HG03432 (cell line): Measurements from ENCODE around the gene WDFY3.

Experiments used
- ATAC-seq: cut with Tn5 transposase; IDR thresholded peaks from one replicate; pipeline ENCODE4 v1.9.1; 2021; ENCODE audit warnings: mild to moderate bottlenecking, moderate library complexity; ENCODE audit not compliant: unreplicated experiment

The WDFY3 gene

DNA sequence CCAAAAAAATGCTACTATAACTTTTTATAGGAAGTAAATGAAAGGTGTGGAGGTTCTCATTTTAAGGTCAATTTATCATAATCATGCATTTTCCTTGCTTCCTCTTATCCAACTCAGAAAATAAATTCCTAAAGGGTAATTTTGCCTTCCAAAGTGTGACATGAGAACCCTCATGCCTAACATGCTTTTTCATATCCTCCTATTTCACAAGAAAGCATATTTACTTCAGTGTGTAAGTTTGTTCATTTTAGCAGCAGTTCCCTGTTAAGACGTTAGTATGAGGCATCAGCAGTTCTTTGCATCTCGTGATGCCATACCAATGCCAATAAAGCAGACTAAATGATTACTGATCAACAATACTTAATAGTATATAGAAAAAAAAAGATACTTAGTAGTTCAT, 18.4 kb downstream of the WDFY3 start:
- no peak for ATAC-seq

DNA sequence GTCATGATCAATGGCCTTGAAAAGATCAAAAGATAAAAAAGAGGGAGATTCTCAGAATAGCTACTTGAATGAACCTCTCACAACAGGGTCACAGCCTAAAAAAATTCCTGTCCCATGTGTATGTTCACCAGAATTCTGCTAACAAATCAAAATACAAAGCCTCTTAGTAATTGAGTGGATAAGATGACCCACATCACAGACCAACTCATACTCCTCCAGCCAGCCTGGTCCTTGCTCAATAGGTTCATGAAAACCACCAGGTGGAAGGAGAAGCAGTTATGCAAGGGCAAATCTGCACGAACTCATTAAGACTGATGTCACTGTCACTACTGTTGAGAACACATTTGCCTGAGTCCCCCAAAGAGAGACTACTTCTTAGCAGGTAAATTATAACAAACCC, 21.5 kb downstream of the WDFY3 start:
- ATAC-seq, result no peak

DNA sequence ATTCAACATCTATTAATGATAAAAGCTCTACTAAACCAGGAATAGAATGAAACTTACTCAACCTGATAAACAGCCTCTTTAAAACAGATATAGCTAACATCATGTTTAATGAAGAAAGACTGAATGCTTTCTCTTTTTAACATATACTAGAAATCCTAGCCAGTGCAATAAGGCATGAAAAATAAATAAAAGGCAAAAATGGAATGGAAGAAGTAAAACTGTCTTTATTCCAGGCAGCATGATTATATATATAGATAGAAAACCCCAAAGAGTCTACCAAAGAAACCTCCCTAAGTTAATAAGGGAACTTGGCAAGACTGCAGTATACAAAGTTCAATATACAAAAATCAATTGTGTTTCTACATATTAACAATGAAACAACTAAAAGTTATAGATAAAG, 25.5 kb downstream of the WDFY3 start:
- ATAC-seq, result no peak

DNA sequence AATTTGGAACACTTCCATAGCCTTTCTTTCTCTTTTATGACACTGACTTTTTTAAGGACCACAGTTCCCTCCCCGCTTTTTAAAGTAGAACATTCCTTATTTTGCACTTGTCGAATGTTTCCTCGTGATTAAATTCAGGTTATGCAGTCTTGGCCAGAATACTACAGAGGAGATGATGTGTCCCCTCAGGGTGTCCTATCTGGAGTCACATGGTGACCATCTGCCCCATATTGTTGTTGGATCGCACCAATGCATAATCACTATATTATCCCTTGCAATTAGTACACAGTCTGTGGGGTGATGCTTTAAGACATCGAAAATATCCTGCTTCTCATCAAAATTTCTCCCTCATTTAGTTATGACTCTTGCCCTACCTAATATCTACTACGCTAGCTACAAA, 27.4 kb downstream of the WDFY3 start:
- no peak for ATAC-seq

DNA sequence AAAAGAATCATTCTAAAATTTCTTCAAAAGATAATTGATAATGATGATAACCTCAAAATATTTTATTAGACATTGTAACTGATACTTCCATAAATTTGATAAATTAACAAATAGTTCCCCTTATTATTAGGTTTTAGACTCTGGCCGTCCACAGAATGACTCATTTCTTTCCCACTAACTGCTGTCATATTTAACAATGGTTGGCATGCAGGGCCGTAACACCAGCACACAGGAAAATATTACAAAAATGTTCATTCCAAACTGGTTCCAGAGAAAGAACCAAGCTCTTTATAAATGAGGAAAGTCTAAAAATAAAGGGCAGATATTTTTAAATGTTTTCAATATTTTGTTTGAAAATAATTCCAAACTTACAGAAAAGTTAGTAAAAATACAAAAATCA, 28.2 kb downstream of the WDFY3 start:
- ATAC-seq, result no peak

DNA sequence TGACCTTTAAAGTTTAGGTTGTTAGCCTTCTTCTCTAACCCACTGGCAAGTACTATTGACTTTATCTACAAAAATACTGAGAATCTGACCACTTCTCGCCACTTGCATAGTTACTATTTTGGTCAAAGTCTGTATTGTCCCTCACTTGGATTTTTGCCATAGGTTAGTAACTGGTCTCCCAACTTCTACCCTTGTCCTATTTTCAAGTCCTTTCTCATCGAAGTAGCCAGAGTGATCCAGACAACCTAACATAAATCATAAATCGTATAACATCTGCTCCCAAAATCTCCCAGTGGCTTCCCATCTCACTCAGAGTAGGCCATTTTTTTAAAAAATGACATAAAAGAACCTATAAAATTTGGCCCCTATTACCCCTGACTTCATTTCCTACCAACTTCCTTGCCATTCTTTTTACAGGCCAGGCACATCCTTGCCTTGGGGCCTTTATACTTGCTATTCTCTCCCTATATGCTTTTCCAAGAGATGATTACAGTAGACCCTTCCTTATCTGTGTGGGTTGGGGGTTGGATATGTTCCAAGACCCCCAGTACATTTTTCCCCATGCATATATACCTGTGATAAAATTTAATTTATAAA, 29.0 kb downstream of the WDFY3 start:
- no peak for ATAC-seq

DNA sequence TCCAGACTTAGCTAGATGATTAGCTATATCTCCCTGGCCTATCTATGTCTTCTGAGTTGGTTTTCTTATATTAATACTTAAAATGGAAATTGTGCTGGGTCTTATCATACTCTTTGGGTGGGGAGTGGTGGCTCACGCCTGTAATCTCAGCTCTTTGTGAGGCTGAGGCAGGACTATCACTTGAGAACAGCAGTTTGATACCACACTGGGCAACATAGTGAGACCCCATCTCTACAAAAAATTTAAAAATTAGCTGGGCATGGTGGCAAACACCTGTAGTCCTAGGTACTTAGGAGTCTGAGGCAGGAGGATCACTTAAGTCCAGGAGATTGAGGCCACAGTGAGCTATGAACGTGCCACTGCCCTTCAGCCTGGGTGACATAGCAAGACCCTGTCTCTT, 30.4 kb downstream of the WDFY3 start:
- no peak for ATAC-seq

DNA sequence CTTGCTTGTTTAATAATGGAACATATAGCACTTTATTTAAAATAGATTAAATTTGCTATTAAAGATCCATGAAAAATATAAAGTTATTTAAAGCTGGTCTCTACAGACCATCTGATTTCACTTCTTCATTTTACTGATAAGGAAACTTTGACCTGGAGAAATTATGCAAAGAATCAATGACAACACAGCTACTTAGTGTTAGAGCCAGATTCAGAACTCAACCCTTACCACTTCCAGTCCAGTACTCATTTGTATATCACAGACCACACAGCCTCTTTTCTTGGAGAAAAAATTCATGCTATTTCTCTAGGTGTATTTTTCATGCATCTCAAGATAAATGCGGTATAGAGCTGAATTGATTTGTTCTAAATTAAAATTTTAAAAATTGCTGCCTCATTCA, 34.0 kb downstream of the WDFY3 start:
- no peak for ATAC-seq

DNA sequence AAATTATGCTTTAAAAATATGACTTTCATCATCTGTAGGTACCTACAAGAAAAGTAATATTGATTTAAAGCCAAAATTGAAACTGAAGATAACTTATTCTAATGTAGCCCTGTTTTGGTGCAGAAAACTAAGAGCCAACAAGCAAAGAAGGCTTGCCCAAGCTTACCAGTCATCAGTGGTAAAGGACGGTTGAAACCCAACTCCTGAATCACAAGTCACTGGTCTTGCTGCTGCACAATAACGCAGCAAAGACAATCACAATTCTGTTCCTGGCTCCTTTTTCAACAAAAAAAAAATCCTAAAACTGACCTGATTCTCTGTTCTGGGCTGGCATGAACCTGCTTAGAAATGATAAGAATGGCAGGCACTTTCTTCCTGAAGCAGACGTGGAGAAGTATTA, 34.5 kb downstream of the WDFY3 start:
- ATAC-seq, result no peak

DNA sequence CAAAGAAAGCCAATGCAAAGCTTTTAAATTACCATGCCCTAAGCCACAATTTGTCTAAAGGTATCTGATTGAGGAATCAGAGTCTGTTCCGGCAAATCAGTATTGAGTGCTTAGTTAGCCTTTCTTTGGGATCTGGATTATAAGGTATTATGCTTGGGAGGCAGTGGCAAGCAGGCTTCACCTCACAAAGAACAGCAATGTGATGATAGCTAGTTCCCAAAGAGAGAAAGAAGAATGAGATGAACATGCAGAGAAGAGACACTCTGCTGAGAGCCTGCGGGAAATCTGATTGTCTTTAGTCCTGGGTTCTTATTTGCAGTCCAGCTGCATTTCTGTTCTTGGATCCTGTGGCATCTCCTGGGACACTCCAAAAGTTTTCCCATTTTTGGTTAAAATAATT, 35.2 kb downstream of the WDFY3 start:
- ATAC-seq, result no peak

DNA sequence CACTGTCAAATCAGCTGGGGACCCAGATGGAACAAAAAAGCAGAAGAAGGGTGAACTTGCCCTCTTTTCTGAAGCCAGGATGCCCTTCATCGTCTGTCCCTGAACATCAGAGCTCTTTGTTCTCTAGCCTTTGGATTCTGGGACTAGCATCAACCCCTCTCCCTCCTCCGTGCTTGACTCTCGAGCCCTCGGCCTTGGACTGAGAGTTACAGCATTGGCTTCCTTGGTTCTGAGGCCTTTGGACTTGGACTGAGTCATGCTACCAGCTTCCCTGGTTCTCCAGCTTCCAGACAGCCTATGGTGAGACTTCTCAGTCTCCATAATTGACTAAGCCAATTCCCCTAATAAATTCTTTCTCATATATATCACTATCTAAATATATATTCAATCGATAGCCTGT, 38.4 kb downstream of the WDFY3 start:
- ATAC-seq, result no peak

DNA sequence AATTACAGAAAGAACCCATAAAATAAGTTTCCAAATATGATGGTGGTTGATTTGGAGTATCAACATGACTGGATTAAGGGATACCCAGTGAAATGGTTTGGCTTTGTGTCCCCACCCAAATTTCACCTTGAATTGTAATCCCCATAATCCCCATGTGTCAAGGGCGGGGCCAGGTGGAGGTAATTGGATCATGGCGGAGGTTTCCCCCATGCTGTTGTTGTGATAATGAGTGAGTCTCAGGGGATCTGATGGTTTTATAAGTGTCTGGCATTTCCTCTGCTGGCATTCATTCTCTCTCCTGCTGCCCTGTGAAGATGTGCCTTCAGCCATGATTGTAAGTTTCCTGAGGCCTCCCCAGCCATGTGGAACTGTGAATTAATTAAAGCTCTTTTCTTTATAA, 39.1 kb downstream of the WDFY3 start:
- no peak for ATAC-seq

DNA sequence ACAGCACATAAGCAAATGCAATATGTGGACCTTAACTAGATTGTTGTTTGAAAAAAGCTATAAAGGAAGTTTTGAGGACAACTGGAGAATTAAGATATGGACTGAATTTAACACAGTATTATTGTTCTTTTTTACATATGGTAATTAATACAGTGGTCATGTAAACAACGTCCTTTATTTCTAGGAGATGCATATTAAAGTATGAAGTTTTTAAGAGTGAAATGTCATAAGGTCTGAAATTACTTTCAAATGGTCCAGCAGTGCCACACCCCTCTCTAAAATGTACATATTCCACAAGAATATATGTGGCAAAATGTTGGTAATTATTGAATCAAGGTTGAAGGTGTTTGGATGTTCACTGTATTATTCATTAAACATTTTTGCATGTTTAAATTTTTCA, 40.9 kb downstream of the WDFY3 start:
- ATAC-seq, result no peak

DNA sequence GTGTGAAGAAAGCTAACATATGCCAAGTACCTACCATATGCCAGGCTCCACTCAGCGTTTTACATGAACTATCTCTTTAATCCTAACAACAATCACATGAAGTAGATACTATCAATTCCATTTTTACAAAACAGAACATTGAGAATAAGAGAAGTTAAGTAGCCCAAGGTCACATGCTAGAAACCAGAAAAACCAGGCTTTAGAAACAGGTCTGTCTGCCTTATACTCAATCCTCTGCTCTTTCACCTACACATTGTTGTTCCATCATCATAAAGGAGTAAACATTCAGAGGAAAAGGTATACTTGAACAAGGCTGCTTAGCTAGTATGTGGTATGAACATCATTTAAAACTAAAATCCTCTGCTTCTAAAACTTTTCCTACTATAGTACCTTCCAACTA, 42.1 kb downstream of the WDFY3 start:
- no peak for ATAC-seq

DNA sequence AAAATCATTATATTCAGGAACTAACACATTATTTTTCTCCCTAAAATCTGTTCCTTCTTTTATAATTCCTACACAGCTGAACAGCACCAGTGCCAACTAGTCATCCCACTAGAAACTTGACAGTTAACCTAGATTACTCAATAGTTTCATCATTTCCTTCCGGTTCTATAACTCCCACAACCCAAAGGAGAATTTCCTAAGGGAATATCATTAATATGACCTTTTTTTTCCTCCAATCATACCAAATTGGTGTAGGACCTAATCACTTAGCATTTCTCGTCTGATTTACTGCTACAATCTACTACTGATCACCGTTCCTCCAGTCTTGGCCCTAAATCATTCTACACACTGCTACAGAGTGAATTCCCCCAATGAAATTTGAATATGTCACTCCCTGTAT, 45.9 kb downstream of the WDFY3 start:
- no peak for ATAC-seq

DNA sequence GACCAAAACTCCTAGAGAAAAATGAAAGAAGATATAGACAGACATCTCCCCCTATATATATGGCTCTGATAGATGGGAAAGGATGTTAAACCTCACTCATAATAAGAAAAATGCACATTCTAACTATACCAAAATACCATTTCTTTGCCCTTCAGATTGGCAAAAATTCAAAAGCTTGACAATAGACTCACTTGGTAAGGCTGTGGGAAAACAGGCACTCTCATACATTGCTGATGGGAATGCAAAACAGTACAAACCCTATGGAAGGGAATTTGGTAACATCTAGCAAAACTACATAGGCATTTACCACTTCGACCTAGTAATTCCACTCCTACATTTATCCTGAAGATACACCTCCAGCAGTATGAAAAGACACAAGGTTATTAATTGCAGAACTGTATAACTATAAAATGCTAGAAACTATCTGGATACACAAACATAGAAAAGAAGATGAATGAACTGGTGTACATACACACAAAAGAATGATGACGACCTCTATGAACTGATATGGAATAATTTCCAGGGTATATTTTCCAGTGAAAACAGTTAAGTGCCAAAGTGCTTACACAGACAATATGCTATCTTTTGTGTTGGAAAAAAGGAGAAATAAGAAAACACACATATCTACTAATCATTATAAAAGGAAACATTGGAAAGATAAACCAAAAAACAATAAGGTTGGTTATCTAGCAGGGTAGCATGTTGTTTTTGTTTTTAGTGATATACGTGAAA, 48.5 kb downstream of the WDFY3 start:
- ATAC-seq, result no peak

DNA sequence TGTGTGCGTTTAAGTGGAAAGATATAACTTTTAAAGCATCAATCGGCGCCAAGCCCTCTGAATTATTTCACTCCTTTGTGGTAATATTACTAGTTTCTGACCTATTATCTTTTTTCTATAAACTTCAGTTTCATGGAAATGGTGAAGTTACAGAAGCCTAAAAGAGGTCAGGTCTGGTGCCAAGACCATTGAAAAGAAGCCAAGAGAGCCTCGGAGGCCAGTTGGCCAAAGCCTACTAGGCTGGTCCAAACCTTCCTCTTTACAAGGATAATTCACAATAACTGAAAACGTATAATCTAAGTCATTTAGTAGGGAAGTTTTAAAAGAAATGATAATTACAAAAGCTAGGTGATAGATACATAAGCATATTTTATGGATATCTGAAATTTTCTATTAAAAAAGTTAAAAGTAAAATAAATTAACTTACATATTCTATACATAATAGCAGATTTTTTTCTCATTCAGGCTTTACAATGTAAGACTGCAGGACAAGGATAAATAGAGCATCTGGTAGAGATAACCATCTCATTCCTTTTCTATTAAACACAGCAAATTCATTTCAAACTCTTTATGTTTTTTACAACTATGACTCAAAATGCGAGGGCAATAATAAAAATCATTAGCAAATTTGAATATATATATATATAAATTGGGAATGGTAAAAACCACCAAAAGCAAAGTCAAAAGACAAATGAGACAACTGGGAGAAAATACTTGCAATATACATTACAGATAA, 49.2 kb downstream of the WDFY3 start:
- ATAC-seq, result no peak

DNA sequence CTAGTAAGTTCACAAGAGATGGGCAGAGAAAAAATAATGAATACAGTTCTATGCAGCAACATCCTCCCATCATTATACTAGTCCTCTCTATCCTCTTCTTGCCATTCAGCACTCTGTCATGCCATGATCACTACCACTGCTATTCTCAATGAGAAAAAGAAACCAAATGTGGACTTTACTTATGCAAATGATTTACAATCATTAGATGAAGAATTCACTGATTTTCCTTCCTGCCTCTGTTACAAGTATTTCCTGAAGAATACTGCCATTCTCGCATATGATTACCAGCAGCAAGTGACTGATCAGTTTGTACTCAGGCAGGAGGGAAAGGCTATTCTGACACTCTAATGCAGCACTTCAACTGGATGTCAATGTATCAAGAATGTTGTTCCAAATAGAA, 50.3 kb downstream of the WDFY3 start:
- ATAC-seq, result no peak

DNA sequence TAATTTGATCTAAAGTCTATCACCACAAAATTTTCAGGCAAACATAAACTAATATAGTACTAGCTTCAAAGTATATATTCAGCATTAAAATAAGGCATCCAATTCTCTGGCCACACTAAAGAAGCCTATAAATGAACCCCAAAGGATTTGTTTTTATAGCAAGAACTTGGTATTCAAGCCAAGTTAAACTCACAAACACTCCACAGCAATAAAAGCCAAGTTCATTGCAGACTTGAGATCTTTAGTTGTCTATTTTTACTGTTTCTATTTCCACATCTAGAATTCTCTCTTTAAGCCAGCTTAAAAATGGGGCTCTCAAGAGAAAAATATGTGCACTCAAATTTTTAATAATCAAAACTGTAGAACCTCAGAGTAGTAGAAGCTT, 51.1 kb downstream of the WDFY3 start:
- no peak for ATAC-seq

DNA sequence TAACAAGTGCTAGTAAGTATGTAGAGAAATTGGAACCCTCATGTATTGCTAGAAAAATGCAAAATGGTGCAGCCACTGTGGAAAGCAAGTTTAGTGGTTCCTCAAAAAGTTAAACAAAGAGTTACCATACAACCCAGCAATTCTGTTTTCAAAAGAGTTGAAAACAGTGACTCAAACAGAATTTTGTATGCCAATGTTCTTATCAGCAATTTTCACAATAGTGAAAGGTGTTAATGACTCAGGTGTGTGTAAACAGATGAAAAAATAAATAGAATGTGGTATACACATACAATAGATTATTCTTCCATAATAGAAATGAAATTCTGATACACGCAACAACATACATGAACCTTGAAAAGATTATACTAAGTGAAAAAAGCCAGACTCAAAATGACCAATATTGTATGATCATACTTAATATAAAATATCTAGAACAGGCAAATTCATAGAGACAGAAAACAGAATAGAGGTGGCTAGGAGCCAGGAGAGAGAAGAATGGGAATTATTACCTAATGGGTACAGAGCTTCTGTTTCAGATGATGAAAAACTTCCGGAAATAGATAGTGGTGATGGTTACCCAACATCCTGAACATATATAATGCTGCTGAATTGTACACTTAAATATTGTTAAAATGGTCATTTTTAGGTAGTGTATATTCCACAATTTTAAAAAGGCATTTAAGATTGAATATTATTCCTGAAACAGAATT, 51.6 kb downstream of the WDFY3 start:
- ATAC-seq, result no peak

DNA sequence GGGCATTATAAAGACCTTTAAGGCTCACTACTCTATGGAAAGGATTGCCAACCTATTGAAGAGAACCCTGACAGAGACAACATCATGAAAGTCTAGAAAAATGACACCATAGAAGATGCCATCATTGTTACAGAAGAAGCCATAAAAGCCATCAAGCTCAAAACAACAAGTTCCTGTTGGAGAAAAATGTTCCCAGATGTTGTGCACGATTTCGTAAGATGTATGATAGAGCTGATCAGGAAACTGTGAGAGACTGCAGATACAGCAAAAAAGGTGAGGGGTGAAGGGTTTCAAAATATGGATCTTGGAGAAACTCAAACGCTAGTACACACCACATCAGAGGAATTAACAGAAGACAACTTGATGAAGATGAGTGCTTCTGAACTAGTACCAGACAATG, 53.3 kb downstream of the WDFY3 start:
- no peak for ATAC-seq

DNA sequence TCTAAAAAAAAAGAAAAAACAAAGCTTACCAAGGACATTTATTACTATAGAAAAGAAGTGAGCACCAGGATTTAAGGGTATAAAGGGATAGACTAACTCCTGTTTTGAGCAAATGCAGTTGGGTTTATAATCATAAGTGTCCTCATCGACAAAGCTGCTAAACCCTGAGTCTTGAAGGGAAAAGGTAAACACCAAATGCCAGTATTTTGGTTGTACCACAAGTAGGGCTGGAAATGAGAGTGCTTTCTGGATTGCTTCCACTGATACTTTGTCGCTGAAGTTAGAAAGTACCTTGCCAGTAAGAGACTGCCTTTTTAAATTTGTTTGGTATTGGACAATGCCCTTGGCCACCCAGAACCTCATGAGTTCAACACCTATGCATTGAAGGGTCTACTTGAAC, 53.7 kb downstream of the WDFY3 start:
- ATAC-seq, result no peak
